SK-N-SH treated with all-trans-retinoic acid at 6 μM for 48 hours (cell line): ENCODE measurements around the gene RBM10.

Source experiments
- ARNTL ChIP-seq: fragments of 450-650 bp; formaldehyde crosslinking; IDR thresholded peaks from 2 replicates; pipeline ENCODE4 v1.5.0; 2020; ENCODE audit warnings: low read depth, mild to moderate bottlenecking, moderate library complexity, borderline replicate concordance
- BACH2 ChIP-seq: fragments of 250-450 bp; sonication (Bioruptor Pico); IDR thresholded peaks from 2 replicates; pipeline ENCODE4 v1.9.0; 2021; ENCODE audit warnings: mild to moderate bottlenecking, borderline replicate concordance
- CREB5 ChIP-seq: fragments of 250-450 bp; sonication (Bioruptor Pico); IDR thresholded peaks from 2 replicates; pipeline ENCODE4 v1.5.1; 2020; ENCODE audit warnings: low read depth, mild to moderate bottlenecking, moderate library complexity
- GLIS3 ChIP-seq: fragments of 250-450 bp; sonication (Bioruptor Pico); IDR thresholded peaks from 2 replicates; pipeline ENCODE4 v1.5.0; 2020; ENCODE audit warnings: mild to moderate bottlenecking, moderate library complexity
- OSR1 ChIP-seq: fragments of 250-450 bp; sonication (Bioruptor Pico); IDR thresholded peaks from 2 replicates; pipeline ENCODE4 v1.8.0; 2022; ENCODE audit warnings: moderate library complexity, mild to moderate bottlenecking, inconsistent platforms
- PPARA ChIP-seq: fragments of 250-450 bp; sonication (Bioruptor Pico); IDR thresholded peaks from 2 replicates; pipeline ENCODE4 v1.5.0; 2020; ENCODE audit warnings: mild to moderate bottlenecking, borderline replicate concordance
- RARB ChIP-seq: fragments of 250-450 bp; sonication (Bioruptor Pico); IDR thresholded peaks from 2 replicates; pipeline ENCODE4 v1.8.0; 2021; ENCODE audit warnings: mild to moderate bottlenecking, moderate library complexity
- ZC3H10 ChIP-seq: fragments of 250-450 bp; sonication (Bioruptor Pico); IDR thresholded peaks from 2 replicates; pipeline ENCODE4 v1.5.1; 2021; ENCODE audit warnings: mild to moderate bottlenecking, moderate library complexity
- ZFP3 ChIP-seq: fragments of 250-450 bp; sonication (Bioruptor Pico); IDR thresholded peaks from 2 replicates; pipeline ENCODE4 v1.5.0; 2020; ENCODE audit warnings: mild to moderate bottlenecking, moderate library complexity
- ZFP30 ChIP-seq: fragments of 450-650 bp; formaldehyde crosslinking; IDR thresholded peaks from 2 replicates; pipeline ENCODE4 v1.5.0; 2022; ENCODE audit warnings: mild to moderate bottlenecking, moderate library complexity
- ZNF565 ChIP-seq: fragments of 450-650 bp; formaldehyde crosslinking; conservative IDR thresholded peaks from 2 replicates; pipeline ENCODE4 v1.5.0; 2020; ENCODE audit warnings: low read depth, mild to moderate bottlenecking, moderate library complexity
- ZNF8 ChIP-seq: fragments of 450-650 bp; formaldehyde crosslinking; IDR thresholded peaks from 2 replicates; pipeline ENCODE4 v1.5.0; 2020; ENCODE audit warnings: mild to moderate bottlenecking, moderate library complexity
- TF ChIP-seq, protein P1 (sequence below): fragments of 250-450 bp; sonication (Bioruptor Pico); IDR thresholded peaks from 2 replicates; pipeline ENCODE4 v1.8.0; 2020; ENCODE audit warnings: mild to moderate bottlenecking, moderate library complexity, borderline replicate concordance

DNA sequence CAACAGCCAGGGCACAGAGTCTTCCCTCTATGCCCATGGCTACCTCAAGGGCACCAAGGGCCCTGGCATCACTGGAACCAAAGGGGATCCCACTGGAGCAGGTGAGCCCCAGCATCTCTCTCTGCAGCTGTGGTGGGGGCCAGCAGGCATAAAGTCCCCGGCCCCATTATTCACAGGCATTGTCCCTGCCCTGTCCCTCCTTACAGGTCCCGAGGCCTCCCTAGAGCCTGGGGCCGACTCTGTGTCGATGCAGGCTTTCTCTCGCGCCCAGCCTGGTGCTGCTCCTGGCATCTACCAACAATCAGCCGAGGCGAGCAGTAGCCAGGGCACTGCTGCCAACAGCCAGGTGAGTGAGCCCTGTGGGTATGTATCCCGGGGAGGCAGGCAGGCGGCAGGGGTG is 36.3 kb downstream of the RBM10 start:
- no peak for TF ChIP-seq ZFP30 (CRISPR knock-in tag)
- no peak for TF ChIP-seq GLIS3 (CRISPR knock-in tag)
- no peak for TF ChIP-seq ZFP3 (CRISPR knock-in tag)
- TF ChIP-seq, protein P1, sequence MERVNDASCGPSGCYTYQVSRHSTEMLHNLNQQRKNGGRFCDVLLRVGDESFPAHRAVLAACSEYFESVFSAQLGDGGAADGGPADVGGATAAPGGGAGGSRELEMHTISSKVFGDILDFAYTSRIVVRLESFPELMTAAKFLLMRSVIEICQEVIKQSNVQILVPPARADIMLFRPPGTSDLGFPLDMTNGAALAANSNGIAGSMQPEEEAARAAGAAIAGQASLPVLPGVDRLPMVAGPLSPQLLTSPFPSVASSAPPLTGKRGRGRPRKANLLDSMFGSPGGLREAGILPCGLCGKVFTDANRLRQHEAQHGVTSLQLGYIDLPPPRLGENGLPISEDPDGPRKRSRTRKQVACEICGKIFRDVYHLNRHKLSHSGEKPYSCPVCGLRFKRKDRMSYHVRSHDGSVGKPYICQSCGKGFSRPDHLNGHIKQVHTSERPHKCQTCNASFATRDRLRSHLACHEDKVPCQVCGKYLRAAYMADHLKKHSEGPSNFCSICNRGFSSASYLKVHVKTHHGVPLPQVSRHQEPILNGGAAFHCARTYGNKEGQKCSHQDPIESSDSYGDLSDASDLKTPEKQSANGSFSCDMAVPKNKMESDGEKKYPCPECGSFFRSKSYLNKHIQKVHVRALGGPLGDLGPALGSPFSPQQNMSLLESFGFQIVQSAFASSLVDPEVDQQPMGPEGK (CRISPR knock-in tag), result no peak
- TF ChIP-seq BACH2 (CRISPR knock-in tag), result no peak
- TF ChIP-seq OSR1 (CRISPR knock-in tag), result no peak
- no peak for TF ChIP-seq ZNF565 (CRISPR knock-in tag)
- no peak for TF ChIP-seq CREB5
- TF ChIP-seq ARNTL (CRISPR knock-in tag), result no peak
- TF ChIP-seq ZC3H10 (CRISPR knock-in tag), result no peak
- TF ChIP-seq PPARA, result no peak
- no peak for TF ChIP-seq RARB
- TF ChIP-seq ZNF8 (CRISPR knock-in tag), result no peak
